ENCODE measurements around the gene OXT.

Gene OXT

DNA sequence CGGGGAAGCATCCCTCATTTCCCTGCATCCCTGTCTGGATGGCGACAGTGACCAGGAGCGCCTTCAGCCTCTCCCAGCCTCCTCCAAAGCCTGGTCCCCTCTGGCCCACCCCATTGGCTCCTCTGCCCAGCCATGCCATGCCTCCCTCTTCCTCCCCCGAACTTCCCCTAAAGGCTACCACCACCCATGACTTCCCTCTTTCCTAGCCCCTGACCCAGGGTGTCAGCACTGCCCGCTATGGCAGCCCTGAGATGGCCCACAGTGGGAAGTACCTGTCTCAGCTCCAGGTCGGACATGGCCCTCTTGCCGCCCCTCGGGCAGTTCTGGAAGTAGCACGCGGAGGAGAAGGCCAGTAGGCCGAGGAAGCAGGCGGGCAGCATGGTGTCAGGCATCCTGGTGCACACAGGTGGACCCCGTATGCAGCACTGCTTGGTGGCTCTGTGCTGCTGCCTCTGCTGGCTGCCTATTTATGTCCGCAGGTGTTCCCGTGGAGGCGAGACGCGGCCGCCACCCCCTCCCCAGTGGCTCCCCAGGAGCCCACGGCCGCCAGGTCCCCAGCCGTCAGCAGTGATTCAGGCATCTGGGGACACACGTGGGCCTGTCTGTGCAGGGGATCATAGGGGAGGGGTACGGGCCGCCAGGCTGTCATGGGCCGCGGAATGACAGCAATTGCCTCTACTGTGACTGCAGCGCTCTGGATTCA, 13.0 kb downstream of the OXT start, which contains the start of gene AVP:
Gene AVP, minus strand, starts transcription at position 442 of the 703 bp plus-strand sequence. Its CDS starts 50 bp downstream, at position 392.
- no peak for DNase-seq (ENCODE audit: low read depth)

- no peak for DNase-seq (ENCODE audit: low read depth)
These were observed 13.6 kb downstream of the OXT start for GRCh38 chr20:3084986-3085360.

- no peak for DNase-seq (ENCODE audit: low read depth)
These were observed 14.2 kb downstream of the OXT start for GRCh38 chr20:3085571-3086072.

GRCh38 chr20:3088031-3088430, 16.6 kb downstream of the OXT start:
- no peak for DNase-seq (ENCODE audit: low read depth)

DNA sequence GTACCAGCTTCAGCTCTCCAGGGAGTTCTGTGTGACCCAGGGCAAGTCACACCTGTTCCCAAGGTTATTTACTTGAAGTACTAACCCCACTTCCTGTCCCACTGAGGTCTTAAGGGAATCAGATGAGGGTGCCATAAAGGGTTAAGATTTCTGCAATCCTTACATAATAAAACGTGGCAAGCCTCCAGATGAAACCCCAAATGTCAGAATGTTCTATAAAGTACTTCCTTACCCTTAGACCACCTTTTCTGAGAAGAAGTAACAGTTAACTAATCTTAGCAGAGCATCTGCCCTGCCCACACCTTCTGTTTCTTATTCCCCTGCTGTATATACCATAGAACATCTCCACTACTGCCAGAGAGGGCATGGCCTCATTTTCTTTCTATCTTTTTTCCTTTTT, 19.1 kb downstream of the OXT start:
- DNase-seq (ENCODE audit: low read depth) = no peak

- peak; percentile 37 for DNase-seq (ENCODE audit: low read depth)
These were observed 21.4 kb downstream of the OXT start for GRCh38 chr20:3092611-3093379.

DNA sequence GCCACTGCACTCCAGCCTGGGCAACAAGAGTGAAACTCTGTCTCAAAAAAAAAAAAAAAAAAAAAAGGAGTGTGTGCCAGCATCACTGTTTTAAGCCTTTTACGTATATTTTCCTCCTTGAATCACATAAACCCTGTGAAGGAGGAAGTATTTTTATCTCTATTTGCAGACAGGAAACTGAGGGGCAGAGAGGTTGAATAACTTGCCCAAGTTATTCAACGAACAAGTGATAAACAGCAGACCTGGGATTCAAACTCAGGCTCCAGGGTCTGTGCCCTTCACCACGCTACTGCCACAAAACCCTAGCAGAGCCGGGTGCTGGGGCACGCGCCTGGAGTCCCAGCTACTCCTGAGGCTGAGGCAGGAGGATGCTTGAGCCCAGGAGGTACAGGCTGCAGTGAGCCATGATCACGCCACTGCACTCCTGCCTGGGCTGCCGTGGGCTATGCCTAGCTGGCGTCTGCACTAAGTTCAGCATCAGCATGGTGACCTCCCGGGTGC, 22.5 kb downstream of the OXT start:
- no peak for DNase-seq (ENCODE audit: low read depth)

DNA sequence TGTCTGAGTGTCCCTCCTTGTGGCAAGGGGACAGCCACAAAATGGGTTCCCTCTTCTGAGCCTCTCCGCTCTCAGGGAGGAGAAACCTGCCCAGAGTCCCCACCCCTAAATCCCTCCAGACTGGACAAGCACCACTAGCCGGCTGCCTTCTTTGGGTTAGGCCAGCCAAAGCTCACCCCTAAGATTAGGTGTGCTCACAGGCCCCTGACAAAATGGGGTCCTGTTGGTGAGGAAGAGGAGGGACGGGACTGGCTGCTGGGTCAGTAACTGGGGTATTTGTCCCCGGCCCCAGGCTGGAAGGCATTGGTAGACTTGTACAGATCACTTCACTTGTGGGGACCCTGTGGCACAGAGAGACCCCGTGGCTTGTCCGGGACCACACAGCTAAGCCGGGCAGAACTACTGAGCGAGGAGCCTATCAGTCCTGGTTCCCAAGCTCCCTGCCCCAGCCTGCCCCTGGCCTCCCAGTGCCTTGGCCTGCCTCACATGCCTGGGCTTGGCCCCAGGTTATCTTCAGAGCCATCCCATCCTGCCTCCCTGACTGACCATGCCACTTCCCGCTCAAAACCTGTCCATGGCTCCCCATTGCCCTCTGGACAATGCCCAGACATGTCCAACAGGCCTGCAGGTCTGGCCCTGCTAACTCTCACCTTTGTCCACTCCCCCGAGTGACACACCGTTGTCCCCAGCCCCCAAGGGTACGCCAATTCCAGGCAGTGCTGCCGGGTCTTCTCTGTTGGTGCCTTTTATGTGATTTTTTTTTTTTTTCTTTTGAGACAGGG, 23.6 kb downstream of the OXT start:
- DNase-seq (ENCODE audit: low read depth) = no peak

DNA sequence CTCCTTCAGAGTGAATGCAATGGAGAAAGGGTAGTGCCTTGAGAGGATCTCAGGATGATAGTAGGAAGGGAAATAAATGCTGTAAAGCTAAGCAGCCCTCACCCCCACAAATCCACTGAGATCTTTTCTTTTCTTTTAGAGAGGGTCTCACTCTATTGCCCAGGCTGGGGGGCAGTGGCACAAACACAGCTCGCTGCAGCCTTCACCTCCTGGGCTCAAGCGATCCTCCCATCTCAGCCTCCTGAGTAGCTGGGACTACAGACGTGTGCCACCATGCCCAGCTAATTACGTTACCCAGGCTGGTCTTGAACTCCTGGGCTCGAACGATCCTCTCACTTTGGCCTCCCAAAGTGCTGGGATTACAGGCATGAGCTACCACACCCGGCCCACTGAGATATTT, 29.1 kb downstream of the OXT start:
- DNase-seq (ENCODE audit: low read depth) = no peak

DNA sequence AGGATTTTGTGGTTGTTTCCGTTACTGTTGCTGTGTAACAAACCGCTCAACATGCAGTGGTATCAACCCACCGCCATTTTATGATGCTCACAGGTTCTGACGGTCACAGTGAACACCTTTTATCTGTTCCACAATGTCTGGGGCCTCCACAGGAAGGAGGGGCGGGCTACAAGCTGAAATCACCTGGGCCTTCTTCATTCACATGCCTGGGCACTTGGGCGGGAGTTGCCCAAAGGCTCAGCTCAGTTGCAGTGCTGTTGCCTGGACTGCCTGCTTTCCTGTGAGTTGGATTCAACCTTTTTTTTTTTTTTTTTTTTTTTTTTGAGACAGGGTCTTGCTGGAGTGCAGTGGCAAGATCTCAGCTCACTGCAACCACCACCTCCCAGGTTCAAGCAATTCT, 29.8 kb downstream of the OXT start:
- no peak for DNase-seq (ENCODE audit: low read depth)

GRCh38 chr20:3101737-3102574, 30.5 kb downstream of the OXT start:
- DNase-seq (ENCODE audit: low read depth) = no peak

DNA sequence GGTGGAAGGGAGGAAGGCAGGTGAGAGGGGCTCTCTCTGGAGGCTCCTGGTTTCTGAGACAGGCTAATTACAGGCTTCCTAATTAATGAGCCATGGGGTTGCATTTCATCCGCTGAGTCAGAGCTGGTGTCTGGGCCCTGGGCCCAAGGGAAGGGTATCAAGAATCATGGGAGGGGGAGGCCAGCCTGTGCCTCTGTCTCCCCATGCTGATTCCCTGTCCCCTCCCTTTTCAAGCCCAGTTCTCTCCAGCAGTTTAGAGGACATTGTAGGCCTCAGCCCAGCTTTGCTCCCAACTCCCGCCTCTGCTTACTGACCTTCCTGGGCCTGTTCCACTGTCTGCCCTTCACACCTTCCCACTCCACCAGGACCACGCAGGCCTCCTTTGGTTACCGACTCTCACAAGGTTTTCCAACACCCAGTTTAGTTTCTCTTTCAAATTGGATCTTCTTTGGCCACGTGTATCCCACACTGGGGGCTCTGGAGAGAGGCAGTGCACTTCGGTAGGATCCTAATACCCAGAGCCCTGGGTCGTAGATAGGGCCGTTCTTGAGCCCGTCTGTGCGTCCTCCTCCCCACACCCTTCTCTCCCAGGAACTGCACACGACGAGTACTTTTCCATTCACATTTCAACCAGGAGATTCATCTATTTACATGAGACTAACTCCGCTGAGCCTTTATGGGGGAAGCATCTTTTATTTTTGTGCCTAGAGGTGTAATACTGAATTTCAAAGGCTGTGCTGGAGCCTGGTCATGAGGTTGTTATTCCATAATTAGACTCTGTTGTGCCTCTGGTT, 31.4 kb downstream of the OXT start:
- DNase-seq (ENCODE audit: low read depth) = no peak

DNA sequence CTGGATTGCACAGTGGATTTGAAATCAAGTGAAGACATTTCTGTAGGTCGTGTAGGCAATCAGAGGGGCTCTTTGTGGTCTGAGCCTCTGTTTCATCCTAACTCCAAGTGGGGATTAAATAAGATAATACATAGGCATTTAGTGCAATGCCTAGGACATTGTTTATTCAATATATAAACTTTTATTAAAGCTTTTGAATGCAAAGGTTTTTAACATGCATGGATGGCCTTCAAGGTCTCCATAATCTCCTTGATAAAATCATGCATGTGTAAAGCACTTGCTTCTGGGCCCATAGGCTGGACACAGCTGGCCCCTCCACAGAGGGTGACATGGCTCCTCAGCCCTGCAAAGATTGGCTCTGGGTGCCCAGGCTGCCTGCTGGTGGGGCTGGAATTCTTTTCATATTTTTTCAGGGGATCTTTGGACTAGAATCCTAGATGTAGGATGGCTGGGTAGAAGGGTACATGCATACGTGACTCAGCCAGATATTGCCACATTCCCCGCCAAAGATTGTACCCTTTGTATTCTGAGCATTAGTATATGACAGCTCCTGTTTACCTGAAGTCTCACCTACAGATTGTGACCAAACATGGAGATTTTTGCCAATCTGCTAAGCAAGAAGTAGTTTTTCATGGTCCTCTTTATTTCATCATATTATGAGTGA, 32.1 kb downstream of the OXT start:
- DNase-seq (ENCODE audit: low read depth) = no peak

GRCh38 chr20:3105256-3106137, 34.1 kb downstream of the OXT start:
- no peak for DNase-seq (ENCODE audit: low read depth)

GRCh38 chr20:3106185-3106584, 34.8 kb downstream of the OXT start:
- no peak for DNase-seq (ENCODE audit: low read depth)

DNA sequence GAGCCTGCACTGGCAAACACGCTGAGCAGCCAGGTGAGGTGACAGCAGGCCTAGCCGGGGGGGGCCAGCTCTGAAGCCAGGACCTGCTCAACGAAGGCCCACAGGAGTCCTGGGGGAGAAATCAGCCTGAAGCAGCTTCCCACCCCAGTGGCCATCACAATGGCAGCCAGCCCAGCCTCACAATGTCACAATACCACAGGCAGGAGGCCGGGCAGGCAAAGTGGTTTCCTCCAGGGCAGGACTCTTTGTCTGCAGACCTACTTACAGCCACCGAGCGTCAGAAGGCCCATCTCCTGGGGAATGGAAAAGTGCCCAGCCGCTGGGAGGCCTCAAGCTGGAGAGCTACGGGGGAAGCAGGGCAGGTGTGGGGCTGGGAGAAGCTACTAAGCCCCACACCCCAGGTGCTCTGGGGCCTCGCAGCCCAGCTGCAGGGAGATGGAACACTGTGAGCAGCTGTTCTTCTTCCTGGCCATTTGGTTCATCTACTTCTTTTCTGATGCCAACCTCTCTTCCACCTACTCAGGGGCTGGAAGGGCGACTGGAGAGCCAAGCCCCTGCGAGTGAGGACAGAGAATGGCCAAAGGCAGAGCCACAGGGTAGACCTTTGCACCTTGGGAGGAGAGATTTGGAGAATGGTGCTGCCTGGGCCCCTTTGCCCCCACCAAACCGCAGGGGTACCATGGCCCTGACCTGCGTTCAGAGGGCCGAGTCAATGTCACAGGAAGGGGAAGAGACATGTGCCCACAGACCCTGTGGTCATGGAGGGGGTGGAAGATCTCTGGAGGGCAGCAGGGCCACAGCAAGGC, 35.4 kb downstream of the OXT start:
- DNase-seq (ENCODE audit: low read depth) = no peak

GRCh38 chr20:3107464-3108025, 36.1 kb downstream of the OXT start:
- DNase-seq (ENCODE audit: low read depth) = no peak
